PFSK-1 (cell line): ENCODE data around the gene RPUSD1.

Experiments
- POLR2AphosphoS5 ChIP-seq: IDR thresholded peaks from 2 replicates; pipeline ENCODE4 v1.6.1; 2012; ENCODE audit warnings: low read depth, mild to moderate bottlenecking, control low read depth, low read length, moderate library complexity
- SIN3A ChIP-seq: IDR thresholded peaks from 2 replicates; pipeline ENCODE4 v1.6.1; 2012; ENCODE audit warnings: mild to moderate bottlenecking, low read length, moderate library complexity, borderline replicate concordance; ENCODE audit not compliant: insufficient read depth

DNA sequence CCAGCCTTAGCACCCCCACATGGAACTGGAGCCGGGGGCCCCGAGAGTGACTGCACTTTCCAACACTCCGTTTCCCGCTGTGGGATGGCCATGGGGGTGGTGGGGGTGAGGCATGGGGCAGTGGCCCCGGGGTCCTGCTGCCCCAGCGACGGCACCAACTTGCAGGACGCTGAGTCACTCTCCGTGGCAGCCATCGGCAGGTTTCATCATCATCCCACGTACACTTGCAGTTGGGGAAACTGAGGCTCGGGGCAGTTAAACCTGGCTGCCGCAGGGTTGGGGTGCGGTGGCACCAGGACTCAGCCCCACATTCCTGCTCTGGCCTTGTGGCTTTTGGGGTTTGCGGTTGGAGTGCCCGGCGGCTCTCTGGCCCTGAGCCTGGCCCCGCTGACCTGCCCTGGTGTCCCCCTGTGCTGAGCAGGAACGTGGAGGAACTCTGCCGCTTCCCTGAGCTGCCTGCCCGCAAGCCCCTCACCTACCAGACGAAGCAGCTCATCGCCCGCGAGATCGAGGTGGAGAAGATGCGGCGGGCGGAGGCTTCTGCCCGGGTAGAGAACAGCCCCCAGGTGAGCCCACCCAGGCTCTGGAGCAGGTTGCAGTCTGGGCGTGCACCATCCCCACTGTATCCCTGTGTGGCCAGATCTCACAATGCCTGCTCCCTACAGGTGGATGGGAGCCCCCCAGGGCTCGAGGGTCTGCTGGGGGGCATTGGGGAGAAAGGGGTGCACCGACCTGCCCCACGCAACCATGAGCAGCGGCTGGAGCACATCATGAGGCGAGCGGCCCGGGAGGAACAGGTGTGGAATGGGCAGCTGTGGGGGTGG, 8.3 kb upstream of the RPUSD1 start:
- TF ChIP-seq POLR2AphosphoS5, result no peak
- no peak for TF ChIP-seq SIN3A
